ENCODE measurements around the gene TMEM52B.

Gene TMEM52B

DNA sequence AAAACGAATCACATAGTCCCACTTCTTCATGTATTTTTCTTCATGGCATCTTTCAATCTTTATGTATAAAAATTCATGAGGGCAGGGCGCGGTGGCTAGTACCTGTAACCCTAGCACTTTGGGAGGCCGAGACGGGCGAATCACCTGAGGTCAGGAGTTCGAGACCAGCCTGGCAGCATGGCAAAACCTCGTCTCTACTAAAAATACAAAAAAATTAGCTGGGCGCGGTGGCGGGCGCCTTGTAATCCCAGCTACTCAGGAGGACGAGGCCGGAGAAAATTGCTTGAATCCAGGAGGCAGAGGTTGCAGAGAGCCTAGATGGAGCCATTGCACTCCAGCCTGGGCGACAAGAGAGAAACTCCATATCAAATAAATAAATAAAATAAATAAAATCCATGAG, 31.4 kb downstream of the TMEM52B start:
- no peaks in the 10 kb centered on the region for H3K9me3 ChIP-seq (replicated peaks; ENCODE audit: insufficient read depth, low read length)
- H4K20me1 ChIP-seq (ENCODE audit: insufficient read depth, low read length), result no peaks in the 10 kb centered on the region
- TF ChIP-seq, protein P1, sequence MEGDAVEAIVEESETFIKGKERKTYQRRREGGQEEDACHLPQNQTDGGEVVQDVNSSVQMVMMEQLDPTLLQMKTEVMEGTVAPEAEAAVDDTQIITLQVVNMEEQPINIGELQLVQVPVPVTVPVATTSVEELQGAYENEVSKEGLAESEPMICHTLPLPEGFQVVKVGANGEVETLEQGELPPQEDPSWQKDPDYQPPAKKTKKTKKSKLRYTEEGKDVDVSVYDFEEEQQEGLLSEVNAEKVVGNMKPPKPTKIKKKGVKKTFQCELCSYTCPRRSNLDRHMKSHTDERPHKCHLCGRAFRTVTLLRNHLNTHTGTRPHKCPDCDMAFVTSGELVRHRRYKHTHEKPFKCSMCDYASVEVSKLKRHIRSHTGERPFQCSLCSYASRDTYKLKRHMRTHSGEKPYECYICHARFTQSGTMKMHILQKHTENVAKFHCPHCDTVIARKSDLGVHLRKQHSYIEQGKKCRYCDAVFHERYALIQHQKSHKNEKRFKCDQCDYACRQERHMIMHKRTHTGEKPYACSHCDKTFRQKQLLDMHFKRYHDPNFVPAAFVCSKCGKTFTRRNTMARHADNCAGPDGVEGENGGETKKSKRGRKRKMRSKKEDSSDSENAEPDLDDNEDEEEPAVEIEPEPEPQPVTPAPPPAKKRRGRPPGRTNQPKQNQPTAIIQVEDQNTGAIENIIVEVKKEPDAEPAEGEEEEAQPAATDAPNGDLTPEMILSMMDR (IDR thresholded peaks at IDR 0.05; ENCODE audit: low read length), result no peak
- TF ChIP-seq EZH2 (optimal IDR thresholded peaks at IDR 0.05; ENCODE audit: low read depth, low read length), result no peak
- no peak overlapping the region for H3K4me3 ChIP-seq (ENCODE audit: low read length)
- peaks cover 10% of the 10 kb centered on the region for H3K4me1 ChIP-seq (ENCODE audit: low read length)
- H3K27ac ChIP-seq (ENCODE audit: low read length), result no peak overlapping the region
- no peaks in the 10 kb centered on the region for H3K36me3 ChIP-seq (replicated peaks; ENCODE audit: insufficient read depth, low read length)
- peaks cover 14% of the 10 kb centered on the region for H3F3A ChIP-seq (ENCODE audit: insufficient read depth, low read length)
- no peaks in the 10 kb centered on the region for H3K9me2 ChIP-seq (replicated peaks; ENCODE audit: insufficient read depth, low read length)
- H3K4me2 ChIP-seq (ENCODE audit: low read depth, low read length), result no peak overlapping the region
- H3K79me2 ChIP-seq (ENCODE audit: low read length), result 0 out of 2 replicates have a peak, but pooled peaks cover 5% of the 10 kb centered on the region
- H2AFZ ChIP-seq (ENCODE audit: low read length), result no peak overlapping the region
- peaks cover 5% of the 10 kb centered on the region for H3K27me3 ChIP-seq (replicated peaks; ENCODE audit: insufficient read depth, low read length)
- no peak overlapping the region for H3K9ac ChIP-seq (ENCODE audit: low read length)
- no peak for DNase-seq

DNA sequence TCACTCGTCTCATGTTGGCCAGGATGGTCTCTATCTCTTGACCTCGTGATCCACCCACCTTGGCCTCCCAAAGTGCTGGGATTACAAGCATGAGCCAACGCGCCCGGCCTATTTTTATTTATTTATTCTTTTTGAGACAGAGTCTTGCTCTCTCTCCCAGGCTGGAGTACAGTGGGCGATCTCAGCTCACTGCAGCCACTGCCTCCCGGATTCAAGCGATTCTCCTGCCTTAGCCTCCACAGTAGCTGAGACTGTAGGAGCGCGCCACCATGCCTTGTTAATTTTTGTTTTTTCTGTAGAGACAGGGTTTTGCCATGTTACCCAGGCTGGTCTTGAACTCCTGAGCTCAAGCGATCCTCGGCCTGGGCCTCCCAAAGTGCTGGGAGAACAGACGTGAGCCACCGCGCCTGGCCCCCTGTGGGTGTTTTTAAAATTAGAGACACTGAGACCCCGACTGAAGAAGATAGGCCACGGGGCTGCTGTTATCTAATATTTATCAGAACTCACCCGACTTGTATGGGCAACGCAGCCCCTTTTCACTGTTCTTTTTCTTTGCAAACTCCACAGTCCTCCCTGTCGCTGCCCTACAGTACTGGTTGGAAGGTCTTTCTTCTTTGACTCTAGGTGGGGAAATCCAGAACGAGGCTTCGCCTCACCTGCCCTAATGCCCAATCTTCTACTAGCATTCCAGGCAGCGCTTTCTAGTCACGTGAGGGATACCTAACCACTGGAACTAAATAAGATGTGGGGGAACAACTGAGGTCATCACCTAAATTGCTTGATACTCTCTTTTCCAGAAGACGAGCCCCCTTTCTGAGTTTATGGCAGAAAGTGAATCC, 32.5 kb downstream of the TMEM52B start:
- Histone ChIP-seq H3K27me3 (replicated peaks; ENCODE audit: insufficient read depth, low read length) (peaks cover 6% of the 10 kb centered on the region), H3K9ac (ENCODE audit: low read length) (no peak overlapping the region), H4K20me1 (ENCODE audit: insufficient read depth, low read length) (no peaks in the 10 kb centered on the region), H3F3A (ENCODE audit: insufficient read depth, low read length) (peaks cover 14% of the 10 kb centered on the region), H2AFZ (ENCODE audit: low read length) (no peak overlapping the region), H3K4me1 (ENCODE audit: low read length) (peaks cover 15% of the 10 kb centered on the region), H3K9me2 (replicated peaks; ENCODE audit: insufficient read depth, low read length) (no peaks in the 10 kb centered on the region), H3K36me3 (replicated peaks; ENCODE audit: insufficient read depth, low read length) (no peaks in the 10 kb centered on the region), H3K27ac (ENCODE audit: low read length) (no peak overlapping the region), H3K4me2 (ENCODE audit: low read depth, low read length) (peak overlapping the region; percentile 72; the same call in 1 of the 2 replicates), H3K79me2 (ENCODE audit: low read length) (0 out of 2 replicates have a peak, but pooled peaks cover 7% of the 10 kb centered on the region), H3K9me3 (replicated peaks; ENCODE audit: insufficient read depth, low read length) (no peaks in the 10 kb centered on the region), H3K4me3 (ENCODE audit: low read length) (no peak overlapping the region)
- DNase-seq, result no peak
- TF ChIP-seq EZH2phosphoT487 (IDR thresholded peaks at IDR 0.05; ENCODE audit: low read length) (no peak), EZH2 (optimal IDR thresholded peaks at IDR 0.05; ENCODE audit: low read depth, low read length) (no peak)
- TF ChIP-seq, protein P1 (IDR thresholded peaks at IDR 0.05; ENCODE audit: low read length), result no peak

DNA sequence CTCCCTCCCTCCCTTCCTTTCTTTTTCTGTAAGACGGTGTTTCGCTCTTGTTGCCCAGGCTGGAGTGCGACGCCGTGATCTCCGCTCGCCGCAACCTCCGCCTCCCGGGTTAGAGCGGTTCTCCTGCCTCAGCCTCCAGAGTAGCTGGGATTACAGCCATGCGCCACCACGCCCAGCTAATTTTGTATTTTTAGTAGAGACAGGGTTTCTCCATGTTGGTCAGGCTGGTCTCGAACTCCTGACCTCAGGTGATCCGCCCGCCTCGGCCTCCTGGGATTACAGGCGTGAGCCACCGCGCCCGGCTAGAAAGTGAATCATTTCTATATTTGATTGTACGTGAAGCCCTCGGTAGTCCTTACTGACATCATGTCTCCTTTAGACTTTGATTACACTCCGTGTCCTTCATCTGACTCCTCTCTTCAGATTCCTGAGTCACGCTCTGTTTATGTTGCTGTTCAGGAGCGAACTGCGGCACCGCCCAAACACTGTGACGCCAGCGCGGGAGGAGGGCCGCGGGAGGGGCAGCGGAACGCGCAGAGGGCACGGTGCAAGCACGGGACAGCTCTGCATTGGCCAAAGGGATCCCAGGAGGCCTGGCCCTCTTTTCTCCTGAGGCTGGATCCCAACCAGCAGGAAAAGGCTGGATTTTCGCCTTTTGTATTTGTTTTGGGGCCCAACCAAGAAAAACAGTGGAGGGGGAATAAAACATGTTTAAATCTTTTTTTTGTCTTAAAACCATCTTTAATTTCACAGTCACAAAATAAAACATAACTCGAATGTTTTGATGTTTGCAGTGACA, 33.3 kb downstream of the TMEM52B start:
- TF ChIP-seq, protein P1 (IDR thresholded peaks at IDR 0.05; ENCODE audit: low read length), result no peak
- TF ChIP-seq EZH2phosphoT487 (IDR thresholded peaks at IDR 0.05; ENCODE audit: low read length), result no peak
- no peak for TF ChIP-seq EZH2 (optimal IDR thresholded peaks at IDR 0.05; ENCODE audit: low read depth, low read length)
- Histone ChIP-seq H3K79me2 (ENCODE audit: low read length) (0 out of 2 replicates have a peak, but pooled peaks cover 7% of the 10 kb centered on the region), H3K9ac (ENCODE audit: low read length) (peak overlapping the region; percentile 77), H4K20me1 (ENCODE audit: insufficient read depth, low read length) (no peaks in the 10 kb centered on the region), H3K4me3 (ENCODE audit: low read length) (peak overlapping the region; percentile 83), H3K27ac (ENCODE audit: low read length) (peak overlapping the region; percentile 64), H3K4me2 (ENCODE audit: low read depth, low read length) (peak overlapping the region; percentile 72), H3K36me3 (replicated peaks; ENCODE audit: insufficient read depth, low read length) (no peaks in the 10 kb centered on the region), H2AFZ (ENCODE audit: low read length) (peak overlapping the region; percentile 78), H3K27me3 (replicated peaks; ENCODE audit: insufficient read depth, low read length) (peaks cover 6% of the 10 kb centered on the region), H3F3A (ENCODE audit: insufficient read depth, low read length) (peaks cover 14% of the 10 kb centered on the region), H3K9me3 (replicated peaks; ENCODE audit: insufficient read depth, low read length) (no peaks in the 10 kb centered on the region), H3K9me2 (replicated peaks; ENCODE audit: insufficient read depth, low read length) (no peaks in the 10 kb centered on the region), H3K4me1 (ENCODE audit: low read length) (peaks cover 15% of the 10 kb centered on the region)
- peak; percentile 89 for DNase-seq

Data from MM.1S (cell line).